Loucy (cell line): ENCODE data around the gene EPG5.
A peak's percentile ranks its signal among the peaks of the same experiment; 100 is the strongest.

Experiments used
- H2AFZ ChIP-seq: fragments of 200-600 bp; sonication (generic); 2 replicates; pipeline ENCODE4 v1.6.0; 2016; ENCODE audit warnings: antibody characterized with exemption, mild to moderate bottlenecking, low read length, moderate library complexity
- H3F3A ChIP-seq: fragments of 200-600 bp; 2 replicates; pipeline ENCODE4 v1.6.0; 2016; ENCODE audit warnings: antibody characterized with exemption, low read depth, mild to moderate bottlenecking
- H3K27me3 ChIP-seq: fragments of 200-600 bp; sonication (generic); 2 replicates; pipeline ENCODE4 v1.6.1; 2014; ENCODE audit warnings: low read length, mild to moderate bottlenecking; ENCODE audit not compliant: insufficient read depth, poor library complexity, severe bottlenecking
- H3K36me3 ChIP-seq: fragments of 200-600 bp; sonication (generic); 2 replicates; pipeline ENCODE4 v1.6.1; 2016; ENCODE audit warnings: low read length; ENCODE audit not compliant: insufficient read depth
- H3K4me1 ChIP-seq: fragments of 200-600 bp; sonication (generic); 2 replicates; pipeline ENCODE4 v1.5.1; 2014; ENCODE audit warnings: low read length, mild to moderate bottlenecking; ENCODE audit not compliant: insufficient read depth, poor library complexity, severe bottlenecking
- H3K4me2 ChIP-seq: fragments of 200-600 bp; sonication (generic); 2 replicates; pipeline ENCODE4 v1.6.0; 2014; ENCODE audit warnings: antibody characterized with exemption, low read length, low read depth, mild to moderate bottlenecking; ENCODE audit not compliant: poor library complexity, severe bottlenecking
- H3K4me3 ChIP-seq: fragments of 200-600 bp; sonication (generic); 2 replicates; pipeline ENCODE4 v1.5.1; 2014; ENCODE audit warnings: low read length, mild to moderate bottlenecking, mixed read lengths; ENCODE audit not compliant: poor library complexity, severe bottlenecking
- H3K79me2 ChIP-seq: fragments of 200-600 bp; sonication (generic); 2 replicates; pipeline ENCODE4 v1.6.1; 2014; ENCODE audit warnings: low read length; ENCODE audit not compliant: insufficient read depth
- H3K9ac ChIP-seq: fragments of 200-600 bp; sonication (generic); 2 replicates; pipeline ENCODE4 v1.6.0; 2014; ENCODE audit warnings: mild to moderate bottlenecking, low read depth, low read length, moderate library complexity; ENCODE audit not compliant: poor library complexity, severe bottlenecking
- H3K9me2 ChIP-seq: fragments of 200-600 bp; sonication (generic); replicated peaks from 2 replicates; pipeline ENCODE4 v1.6.1; 2016; ENCODE audit warnings: low read depth, low read length, mixed read lengths
- H3K9me3 ChIP-seq: fragments of 200-600 bp; sonication (generic); 2 replicates; pipeline ENCODE4 v1.6.1; 2014; ENCODE audit warnings: mild to moderate bottlenecking, antibody characterized with exemption, low read length, low read depth; ENCODE audit not compliant: insufficient read depth
- H4K20me1 ChIP-seq: fragments of 200-600 bp; sonication (generic); 2 replicates; pipeline ENCODE4 v1.6.0; 2014; ENCODE audit warnings: antibody characterized with exemption, low read length, mild to moderate bottlenecking; ENCODE audit not compliant: insufficient read depth, poor library complexity, severe bottlenecking
- CTCF ChIP-seq: fragments of 200-600 bp; sonication (generic); conservative IDR thresholded peaks from 2 replicates; pipeline ENCODE4 v1.5.1; 2014; ENCODE audit warnings: mild to moderate bottlenecking, antibody characterized with exemption, low read length
- EZH2phosphoT487 ChIP-seq: fragments of 200-600 bp; IDR thresholded peaks from 2 replicates; pipeline ENCODE4 v1.6.1; 2018; ENCODE audit warnings: antibody characterized with exemption, mild to moderate bottlenecking, moderate library complexity, borderline replicate concordance

EPG5 gene

GRCh38 chr18:45879681-45880655, 87.2 kb downstream of the EPG5 start:
- peaks cover 81% of the 10 kb centered on the region for H3K36me3 ChIP-seq
- no peaks in the 10 kb centered on the region for H4K20me1 ChIP-seq
- no peaks in the 10 kb centered on the region for H3K79me2 ChIP-seq
- H2AFZ ChIP-seq = no peak overlapping the region
- H3K4me1 ChIP-seq = no peaks in the 10 kb centered on the region
- H3K4me2 ChIP-seq = no peak overlapping the region
- TF ChIP-seq CTCF (peak; percentile 99), EZH2phosphoT487 (no peak)
- H3K9me3 ChIP-seq = peaks cover 6% of the 10 kb centered on the region; the same call in 1 of the 2 replicates
- H3K4me3 ChIP-seq = no peak overlapping the region
- no peaks in the 10 kb centered on the region for H3K27me3 ChIP-seq
- no peaks in the 10 kb centered on the region for H3K9me2 ChIP-seq
- H3K9ac ChIP-seq = no peak overlapping the region
- no peaks in the 10 kb centered on the region for H3F3A ChIP-seq

GRCh38 chr18:45877403-45877802, 89.7 kb downstream of the EPG5 start:
- H3K79me2 ChIP-seq = no peaks in the 10 kb centered on the region
- H3K4me2 ChIP-seq = no peak overlapping the region
- no peak overlapping the region for H3K9ac ChIP-seq
- peaks cover 6% of the 10 kb centered on the region; the same call in 1 of the 2 replicates for H3K9me3 ChIP-seq
- H3K4me3 ChIP-seq = no peak overlapping the region
- no peaks in the 10 kb centered on the region for H3K27me3 ChIP-seq
- no peaks in the 10 kb centered on the region for H3K4me1 ChIP-seq
- peaks cover 84% of the 10 kb centered on the region for H3K36me3 ChIP-seq
- no peak overlapping the region for H2AFZ ChIP-seq
- TF ChIP-seq EZH2phosphoT487 = no peak
- no peak for TF ChIP-seq CTCF
- no peaks in the 10 kb centered on the region for H3K9me2 ChIP-seq
- no peaks in the 10 kb centered on the region for H3F3A ChIP-seq
- H4K20me1 ChIP-seq = no peaks in the 10 kb centered on the region

- H3K79me2 ChIP-seq = no peaks in the 10 kb centered on the region
- H2AFZ ChIP-seq = no peak overlapping the region
- H3K9ac ChIP-seq = no peak overlapping the region
- peaks cover 78% of the 10 kb centered on the region for H3K36me3 ChIP-seq
- H3K4me1 ChIP-seq = no peaks in the 10 kb centered on the region
- no peak overlapping the region for H3K4me2 ChIP-seq
- peaks cover 6% of the 10 kb centered on the region; the same call in 1 of the 2 replicates for H3K9me3 ChIP-seq
- TF ChIP-seq EZH2phosphoT487 (no peak), CTCF (no peak)
- H3F3A ChIP-seq = no peaks in the 10 kb centered on the region
- H4K20me1 ChIP-seq = no peaks in the 10 kb centered on the region
- H3K4me3 ChIP-seq = no peak overlapping the region
- H3K27me3 ChIP-seq = no peaks in the 10 kb centered on the region
- no peaks in the 10 kb centered on the region for H3K9me2 ChIP-seq
Measured at GRCh38 chr18:45876161-45876560, 91.0 kb downstream of the EPG5 start.
